Prostate gland (tissue), 2 donors: ENCODE results near the gene RPS8. TPM values are rescaled to one million over a fixed set of nuclear protein-coding genes. Genes with fewer than 3 reads are reported as not detected.

Experiments
- DNase-seq: peaks from one replicate; pipeline ENCODE4 v3.0.0-alpha.2; 2019; ENCODE audit warnings: low spot score
- H3K27ac ChIP-seq, 2 donors: fragments of 200-600 bp; sonication (generic); 2 replicates each; pipeline ENCODE4 v1.5.1; 2017 to 2019
- H3K27me3 ChIP-seq: fragments of 200-600 bp; sonication (generic); replicated peaks from 2 replicates; pipeline ENCODE4 v1.5.1; 2019; ENCODE audit not compliant: insufficient read depth
- H3K36me3 ChIP-seq, 2 donors: fragments of 200-600 bp; sonication (generic); 1 replicate in 1 of 2; 2 replicates in 1 of 2; pipeline versions ENCODE4 v1.5.1 to v1.8.1; 2017 to 2019
- H3K4me1 ChIP-seq: fragments of 200-600 bp; sonication (generic); replicated peaks from 2 replicates; pipeline ENCODE4 v1.5.1; 2019
- H3K4me3 ChIP-seq, 2 donors: fragments of 200-600 bp; sonication (generic); 2 replicates each; pipeline ENCODE4 v1.5.1; 2017 to 2019
- H3K9me3 ChIP-seq: fragments of 200-600 bp; sonication (generic); 2 replicates; pipeline ENCODE4 v1.5.1; 2017
- POLR2A ChIP-seq: fragments of 450-650 bp; IDR thresholded peaks from one replicate; pipeline ENCODE4 v1.6.1; 2016; ENCODE audit warnings: antibody characterized with exemption, mild to moderate bottlenecking
- POLR2AphosphoS5 ChIP-seq: sonication (generic); formaldehyde crosslinking; IDR thresholded peaks from one replicate; pipeline ENCODE4 v1.6.1; 2017; ENCODE audit warnings: antibody characterized with exemption
- WGBS: methylation state at CpG from one replicate; pipeline ENCODE4 v1.1.5; 2018; 5-methylcytosine and 5-hydroxymethylcytosine counted together
- intact Hi-C: fragments of 100-400 bp; cut with DNase I; formaldehyde crosslinking; loops from one replicate; pipeline ENCODE4 v1.14.2; 2022
- total RNA-seq, 2 donors: library from RNA; depleted of rRNA; stranded (reverse); fragments of >200 nt; gene quantifications; one replicate each; pipeline ENCODE4 v1.1.0, GENCODE V29; 2016
- TF ChIP-seq, protein P1 (sequence below), 4 experiments: fragments of 200-600 bp in 2 of 4; fragments of 450-650 bp in 2 of 4; sonication (generic) in 2 of 4; IDR thresholded peaks; 1 replicate in 3 of 4; 2 replicates in 1 of 4; pipeline ENCODE4 v1.5.1; 2016 to 2019; ENCODE audit warnings: antibody characterized with exemption in 4 of 4, mild to moderate bottlenecking in 2 of 4, moderate library complexity in 2 of 4

RPS8 gene
- total RNA-seq, 2 donors from 2014 or later: 1,669 to 3,439 TPM

DNA sequence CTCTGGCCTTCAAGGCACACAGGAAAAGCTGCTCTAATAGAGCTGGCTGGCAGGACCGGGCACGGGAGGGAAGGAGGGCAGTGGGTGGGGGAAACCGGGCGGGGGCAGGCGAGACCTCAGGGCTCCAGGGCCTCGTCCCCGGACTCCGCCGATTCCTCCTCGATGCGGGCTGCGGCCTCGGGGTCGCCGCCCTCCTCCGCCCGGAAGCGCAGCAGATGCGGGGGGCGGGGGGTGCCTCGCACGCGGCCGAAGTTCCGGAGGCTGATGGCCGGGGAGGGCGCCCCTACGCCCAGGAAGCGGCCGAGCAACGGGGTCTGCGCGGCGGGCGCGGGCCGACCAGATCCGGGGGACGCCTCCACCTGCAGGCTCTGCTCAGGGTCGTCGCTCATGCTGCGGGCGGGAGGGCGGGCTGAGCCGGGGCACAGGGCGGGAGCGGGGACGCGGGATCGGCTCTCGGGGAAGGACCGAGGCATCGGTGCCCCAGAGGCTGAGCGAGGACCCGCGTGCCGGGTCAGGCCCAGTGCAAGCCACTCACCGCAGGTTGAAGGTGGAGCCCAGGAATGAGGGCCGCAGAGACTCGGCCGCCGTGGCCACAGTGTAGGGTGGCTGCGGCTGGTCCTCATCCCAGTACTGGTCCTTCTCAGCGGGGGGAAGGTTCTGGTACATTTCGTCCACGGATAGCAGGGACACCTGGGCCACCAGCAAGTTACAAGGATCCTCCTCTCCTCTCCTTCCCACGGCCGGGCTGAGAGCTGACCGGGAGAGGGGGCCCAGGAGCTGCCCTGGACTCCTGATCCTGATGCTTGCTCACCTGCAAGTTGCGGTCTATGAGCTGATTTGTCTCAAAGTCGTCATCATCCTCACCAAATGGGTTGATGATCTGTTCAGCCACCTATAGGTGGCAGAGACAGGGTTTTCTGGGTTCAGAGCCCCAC lies 9.0 kb downstream of the RPS8 start:
- intact Hi-C loops: loop anchor here (5.0 kb wide), 1 partner anchor 52 kb away; the partner anchor contains the start of gene RNU5D-1
- Histone ChIP-seq H3K4me1 (no peaks in the 10 kb centered on the region), H3K4me3 (peak overlapping the region; percentile 20 to 31), H3K27ac (peak overlapping the region in 1 of 2 donors; percentile 21), H3K9me3 (no peaks in the 10 kb centered on the region), H3K36me3 (no peaks in the 10 kb centered on the region), H3K27me3 (no peaks in the 10 kb centered on the region)
- WGBS: 10% methylated on average over 60 of the region's 71 CpGs
- TF ChIP-seq POLR2A (no peak), POLR2AphosphoS5 (no peak)
- TF ChIP-seq, protein P1, sequence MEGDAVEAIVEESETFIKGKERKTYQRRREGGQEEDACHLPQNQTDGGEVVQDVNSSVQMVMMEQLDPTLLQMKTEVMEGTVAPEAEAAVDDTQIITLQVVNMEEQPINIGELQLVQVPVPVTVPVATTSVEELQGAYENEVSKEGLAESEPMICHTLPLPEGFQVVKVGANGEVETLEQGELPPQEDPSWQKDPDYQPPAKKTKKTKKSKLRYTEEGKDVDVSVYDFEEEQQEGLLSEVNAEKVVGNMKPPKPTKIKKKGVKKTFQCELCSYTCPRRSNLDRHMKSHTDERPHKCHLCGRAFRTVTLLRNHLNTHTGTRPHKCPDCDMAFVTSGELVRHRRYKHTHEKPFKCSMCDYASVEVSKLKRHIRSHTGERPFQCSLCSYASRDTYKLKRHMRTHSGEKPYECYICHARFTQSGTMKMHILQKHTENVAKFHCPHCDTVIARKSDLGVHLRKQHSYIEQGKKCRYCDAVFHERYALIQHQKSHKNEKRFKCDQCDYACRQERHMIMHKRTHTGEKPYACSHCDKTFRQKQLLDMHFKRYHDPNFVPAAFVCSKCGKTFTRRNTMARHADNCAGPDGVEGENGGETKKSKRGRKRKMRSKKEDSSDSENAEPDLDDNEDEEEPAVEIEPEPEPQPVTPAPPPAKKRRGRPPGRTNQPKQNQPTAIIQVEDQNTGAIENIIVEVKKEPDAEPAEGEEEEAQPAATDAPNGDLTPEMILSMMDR (IDR thresholded peaks at IDR 0.05): no peak
- no peak for DNase-seq

DNA sequence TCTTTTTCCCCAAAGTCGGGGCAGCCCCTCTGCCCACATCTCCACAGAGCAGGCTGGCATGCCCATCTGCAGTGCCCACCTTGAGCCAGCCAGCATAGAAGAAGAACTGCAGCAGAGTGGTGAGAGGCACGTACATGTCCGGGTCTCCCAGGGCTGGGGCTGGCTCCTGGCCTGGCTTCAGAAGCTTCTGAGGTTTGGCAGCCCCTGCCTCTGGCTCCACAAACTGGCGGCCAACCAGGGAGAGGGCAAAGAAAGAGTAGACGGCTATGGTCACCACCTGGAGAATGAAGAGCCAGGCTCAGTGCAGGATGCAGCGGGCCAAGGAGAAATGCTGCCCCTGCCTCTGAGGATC lies 9.7 kb downstream of the RPS8 start:
- H3K36me3 ChIP-seq: no peaks in the 10 kb centered on the region
- TF ChIP-seq POLR2A: no peak
- TF ChIP-seq, protein P1 (IDR thresholded peaks at IDR 0.05): no peak
- no peak for TF ChIP-seq POLR2AphosphoS5
- H3K27ac ChIP-seq: no peak overlapping the region
- WGBS: 64% methylated on average over 6 of the region's 6 CpGs
- no peak for DNase-seq
- H3K4me1 ChIP-seq: no peaks in the 10 kb centered on the region
- H3K4me3 ChIP-seq: no peak overlapping the region
- H3K9me3 ChIP-seq: no peaks in the 10 kb centered on the region
- no peaks in the 10 kb centered on the region for H3K27me3 ChIP-seq
- intact Hi-C loops: loop anchor here (5.0 kb wide), 1 partner anchor 53 kb away; the partner anchor contains the start of gene RNU5D-1

DNA sequence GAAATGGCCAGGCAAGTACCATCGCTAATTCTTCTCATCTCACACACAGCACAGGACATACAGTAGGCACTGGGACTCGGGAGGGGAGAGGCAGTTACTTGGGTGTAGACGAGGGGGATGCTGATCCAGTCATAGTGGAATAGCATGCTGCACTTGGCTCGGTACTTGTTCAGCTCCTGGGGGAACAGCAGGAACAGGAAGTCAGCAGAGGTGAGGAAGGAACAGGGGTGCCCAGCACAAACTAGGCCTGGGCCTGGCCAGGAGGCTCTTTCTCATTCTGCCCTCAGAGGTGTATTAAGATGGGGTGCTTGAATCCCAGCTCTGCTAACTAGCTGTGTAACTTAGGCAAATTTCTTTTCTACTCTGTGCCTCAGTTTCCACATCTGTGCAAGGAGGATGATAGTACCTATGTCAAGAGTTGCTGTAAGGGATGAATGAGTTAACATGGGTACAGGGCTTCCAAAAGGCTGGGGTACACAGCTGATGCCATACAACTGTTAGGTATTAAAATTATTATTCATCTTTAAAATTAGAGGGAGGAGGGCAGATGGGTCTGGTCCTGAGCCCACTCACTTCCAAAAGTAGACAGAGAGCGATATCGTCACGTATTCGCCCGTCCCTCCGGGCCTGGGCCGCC lies 10.3 kb downstream of the RPS8 start:
- TF ChIP-seq, protein P1 (IDR thresholded peaks at IDR 0.05): no peak
- TF ChIP-seq POLR2AphosphoS5 (no peak), POLR2A (no peak)
- DNase-seq: no peak
- intact Hi-C loops: loop anchor here (5.0 kb wide), 1 partner anchor 53 kb away; the partner anchor contains the start of gene RNU5D-1
- Histone ChIP-seq H3K9me3 (no peaks in the 10 kb centered on the region), H3K27me3 (no peaks in the 10 kb centered on the region), H3K27ac (peak overlapping the region in 1 of 2 donors; percentile 24), H3K4me3 (peak overlapping the region in 1 of 2 donors; percentile 31), H3K36me3 (no peaks in the 10 kb centered on the region), H3K4me1 (no peaks in the 10 kb centered on the region)
- 35% methylated on average over 11 of the region's 11 CpGs for WGBS

DNA sequence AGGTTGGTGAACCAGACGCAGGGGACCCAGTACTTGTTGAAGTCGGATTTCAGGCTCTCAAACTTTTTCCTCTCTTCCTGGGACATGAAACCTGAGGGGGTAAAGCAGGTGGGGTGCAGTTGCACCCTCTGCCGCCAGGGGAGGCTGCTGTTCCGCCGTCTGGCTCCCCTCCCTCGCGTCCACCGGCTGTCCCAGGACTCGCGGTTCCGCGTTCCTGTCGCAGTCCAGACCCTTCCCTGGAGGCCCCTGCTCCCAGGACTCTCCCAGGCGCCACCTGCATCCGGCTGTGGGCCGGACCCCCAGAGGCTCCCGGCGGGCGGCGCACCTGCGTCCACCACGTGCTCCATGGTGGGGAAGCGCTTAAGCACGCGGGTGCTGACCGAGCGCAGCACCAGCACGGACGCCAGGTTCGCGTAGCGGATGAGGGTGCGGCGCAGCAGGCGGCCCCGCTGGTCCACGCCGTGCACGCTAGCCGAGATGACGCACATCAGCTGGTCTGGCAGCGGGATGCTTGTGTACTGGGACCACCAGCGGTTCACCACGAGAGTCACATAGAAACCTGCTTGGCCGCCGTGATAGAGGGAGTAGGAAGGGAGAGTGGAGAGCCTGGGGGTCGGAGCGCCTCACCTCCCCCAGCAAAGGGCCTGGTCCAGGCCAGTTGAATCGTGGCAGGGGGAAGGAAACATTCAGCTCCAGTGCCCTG lies 10.9 kb downstream of the RPS8 start:
- intact Hi-C loops: loop anchor here (5.0 kb wide), 1 partner anchor 54 kb away; the partner anchor contains the start of gene RNU5D-1
- peak overlapping the region in 1 of 2 donors; percentile 24 for H3K27ac ChIP-seq
- no peaks in the 10 kb centered on the region for H3K4me1 ChIP-seq
- 9% methylated on average over 22 of the region's 49 CpGs for WGBS
- H3K9me3 ChIP-seq: no peaks in the 10 kb centered on the region
- DNase-seq: peak; percentile 54
- H3K36me3 ChIP-seq: no peaks in the 10 kb centered on the region
- TF ChIP-seq, protein P1 (IDR thresholded peaks at IDR 0.05): peak; percentile 91 to 99 (median 96)
- no peak for TF ChIP-seq POLR2A
- TF ChIP-seq POLR2AphosphoS5: peak; percentile 47
- peak overlapping the region; percentile 21 to 31 for H3K4me3 ChIP-seq
- H3K27me3 ChIP-seq: no peaks in the 10 kb centered on the region
